ENCODE measurements around the gene MYBPHL. TPM values are rescaled to one million over a fixed set of nuclear protein-coding genes. Genes with fewer than 3 reads are reported as not detected.
"Not testable (repeated sequence)": the region's sequence is repeated elsewhere in the genome, so short reads cannot be mapped to it uniquely, and the experiment has no call there.

MYBPHL gene
- total RNA-seq, 6 experiments from 2014 or later = not detected

- H3K27ac ChIP-seq = peak overlapping the region in 1 of 3 donors; percentile 39
- H3K36me3 ChIP-seq = no peaks in the 10 kb centered on the region
- ATAC-seq (peak; percentile 55 to 81 (median 70)), DNase-seq (peak in 1 of 3 donors; percentile 66)
- H3K4me3 ChIP-seq = no peak overlapping the region
- H3K9me3 ChIP-seq = no peaks in the 10 kb centered on the region
- intact Hi-C loops (cut with DNase I) = no loop called here
- H3K27me3 ChIP-seq = no peaks in the 10 kb centered on the region
- 23% methylated on average over 12 of the region's 12 CpGs for WGBS (ENCODE audit: insufficient coverage, low coverage, low lambda C conversion rate, missing lambda C conversion rate)
- TF ChIP-seq POLR2A (IDR thresholded peaks at IDR 0.05) (no peak), CTCF (IDR thresholded peaks at IDR 0.05) (no peak)
- H3K4me1 ChIP-seq = peaks cover 0 to 22% (median 5%) of the 10 kb centered on the region in 4 donors
These were observed 6.4 kb upstream of the MYBPHL start for GRCh38 chr1:109312978-109313775.

DNA sequence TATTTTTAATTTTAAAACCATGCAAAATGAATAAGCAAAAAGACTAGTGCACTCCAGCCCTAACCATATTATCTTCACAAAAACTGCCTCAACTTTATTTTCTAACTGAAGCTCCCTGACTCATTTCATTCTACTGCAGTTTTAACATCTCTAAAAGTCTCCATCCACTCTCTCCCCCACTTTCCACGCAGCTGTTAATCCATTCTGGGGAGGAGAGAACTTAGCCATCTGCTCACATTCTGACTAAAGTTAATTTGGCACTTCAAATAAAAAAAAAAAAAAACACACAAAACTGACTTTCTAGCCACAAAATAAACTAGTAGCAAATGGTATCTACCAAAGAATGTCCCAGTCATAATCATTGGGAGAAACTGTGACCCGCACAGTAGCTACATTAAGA is 5.4 kb upstream of the MYBPHL start:
- no peak for TF ChIP-seq CTCF (IDR thresholded peaks at IDR 0.05)
- TF ChIP-seq POLR2A (IDR thresholded peaks at IDR 0.05) = no peak
- DNase-seq = no peak
- no peaks in the 10 kb centered on the region for H3K9me3 ChIP-seq
- no peak overlapping the region for H3K4me3 ChIP-seq
- ATAC-seq = no peak
- no peaks in the 10 kb centered on the region for H3K27me3 ChIP-seq
- peaks cover 0 to 22% (median 5%) of the 10 kb centered on the region in 4 donors for H3K4me1 ChIP-seq
- intact Hi-C loops (cut with DNase I) = no loop called here
- 86% methylated on average over 2 of the region's 2 CpGs for WGBS (ENCODE audit: insufficient coverage, low coverage, low lambda C conversion rate, missing lambda C conversion rate)
- no peaks in the 10 kb centered on the region for H3K36me3 ChIP-seq
- no peak overlapping the region for H3K27ac ChIP-seq

DNA sequence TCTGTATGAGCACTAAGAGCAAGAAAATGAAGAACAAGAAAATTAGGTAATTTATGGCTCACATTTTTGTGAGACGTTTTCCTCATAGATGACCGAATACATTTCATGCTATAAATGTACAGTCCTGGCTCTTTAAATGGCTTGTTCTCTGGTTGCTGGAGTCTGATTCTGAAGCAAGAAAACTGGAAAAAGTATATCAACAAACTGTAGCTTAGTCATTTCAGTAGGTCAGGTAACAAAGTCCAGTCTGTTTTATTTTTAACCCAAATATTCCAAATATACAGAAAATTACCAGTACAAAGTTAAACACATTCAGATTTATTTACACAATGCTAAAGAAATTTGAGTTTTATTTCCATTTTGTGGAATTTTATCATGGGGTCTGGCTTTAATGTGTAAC is 2.5 kb upstream of the MYBPHL start:
- DNase-seq (no peak), ATAC-seq (peak in 3 of 4 donors; percentile 63 to 80 (median 65))
- H3K27me3 ChIP-seq = no peaks in the 10 kb centered on the region
- H3K4me1 ChIP-seq = peaks cover 0 to 22% (median 5%) of the 10 kb centered on the region in 4 donors
- WGBS (ENCODE audit: insufficient coverage, low coverage, low lambda C conversion rate, missing lambda C conversion rate) = 17% methylated on average over 2 of the region's 2 CpGs
- intact Hi-C loops (cut with DNase I) = no loop called here
- peak overlapping the region in 1 of 3 donors; percentile 6 for H3K27ac ChIP-seq
- no peaks in the 10 kb centered on the region for H3K36me3 ChIP-seq
- no peak for TF ChIP-seq POLR2A (IDR thresholded peaks at IDR 0.05)
- TF ChIP-seq CTCF (IDR thresholded peaks at IDR 0.05) = no peak
- no peaks in the 10 kb centered on the region for H3K9me3 ChIP-seq
- H3K4me3 ChIP-seq = no peak overlapping the region

DNA sequence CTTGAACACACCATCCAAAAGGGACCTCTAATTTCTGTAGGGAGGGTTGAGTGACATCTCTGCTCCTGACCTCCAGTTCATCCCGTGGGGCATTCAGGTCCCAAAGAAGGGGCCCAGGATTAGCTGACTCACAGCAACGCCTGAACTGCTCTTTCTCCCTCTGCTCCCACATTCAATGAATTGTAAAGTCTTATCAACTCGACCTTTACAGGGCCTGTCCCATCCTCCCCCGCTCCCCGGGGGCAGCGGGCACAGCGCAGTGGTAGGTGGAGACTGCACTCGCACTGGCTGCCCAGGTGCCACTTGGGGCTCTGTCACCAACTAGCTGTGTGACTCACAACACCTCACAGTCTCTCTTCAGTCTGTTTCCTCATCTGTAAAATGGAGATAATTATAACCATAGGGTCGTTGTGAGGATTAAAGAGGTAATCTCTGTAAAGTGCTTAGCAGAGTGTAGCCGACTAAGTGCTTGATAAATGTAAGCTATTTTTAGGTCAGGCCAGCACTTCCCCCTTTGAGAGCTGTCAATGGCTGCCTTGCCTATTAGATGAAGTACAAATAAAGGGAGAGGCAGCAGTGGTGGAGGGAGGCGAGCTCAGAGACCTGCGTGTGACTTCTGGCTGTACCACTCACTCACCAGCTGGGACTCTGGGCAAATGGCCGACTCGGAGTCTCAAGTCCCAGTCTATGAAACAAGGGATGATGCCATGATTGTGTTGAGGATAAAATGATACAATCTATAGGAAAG is 637 bp upstream of the MYBPHL start:
- no peak overlapping the region for H3K27ac ChIP-seq
- intact Hi-C loops (cut with DNase I) = no loop called here
- WGBS (ENCODE audit: insufficient coverage, low coverage, low lambda C conversion rate, missing lambda C conversion rate) = 73% methylated on average over 6 of the region's 14 CpGs
- H3K9me3 ChIP-seq = no peaks in the 10 kb centered on the region
- H3K36me3 ChIP-seq = no peaks in the 10 kb centered on the region
- TF ChIP-seq CTCF (IDR thresholded peaks at IDR 0.05) (no peak), POLR2A (IDR thresholded peaks at IDR 0.05) (no peak)
- DNase-seq (no peak), ATAC-seq (no peak)
- peaks cover 0 to 11% (median 4%) of the 10 kb centered on the region in 4 donors for H3K4me1 ChIP-seq
- H3K4me3 ChIP-seq = no peak overlapping the region
- H3K27me3 ChIP-seq = no peaks in the 10 kb centered on the region

GRCh38 chr1:109305991-109306390 is 820 bp downstream of the MYBPHL start:
- H3K27me3 ChIP-seq; ATAC-seq; intact Hi-C loops (cut with DNase I); H3K27ac ChIP-seq; H3K36me3 ChIP-seq; H3K9me3 ChIP-seq; H3K4me3 ChIP-seq; DNase-seq: not testable (repeated sequence)
- peaks cover 0 to 11% (median 4%) of the 10 kb centered on the region in 4 donors for H3K4me1 ChIP-seq
- 87% methylated on average over 7 of the region's 10 CpGs for WGBS (ENCODE audit: insufficient coverage, low coverage, low lambda C conversion rate, missing lambda C conversion rate)

Measured in right lobe of liver (tissue), 6 donors.